IMR-90 (cell line): ENCODE data around the gene ADAMTS14. TPM values are rescaled to one million over a fixed set of nuclear protein-coding genes. Genes with fewer than 3 reads are reported as not detected.

Experiments used
- ATAC-seq: fragments of 200-7000 bp; cut with Tn5 transposase; 2 replicates; pipeline ENCODE4 v1.9.1; 2020; ENCODE audit warnings: low read depth, mild to moderate bottlenecking, moderate library complexity
- BruUV-seq: library from RNA; stranded (reverse); fragments of 400-500 nt; replicated peaks from 2 replicates; lab custom pipeline; 2021; lab: Mats Ljungman, UMichigan
- CTCF ChIA-PET: fragments of 300-600 bp; formaldehyde crosslinking; extraction: SDS; loops from one replicate; lab custom pipeline; 2021; ENCODE audit warnings: antibody characterized with exemption; lab: Yijun Ruan, JAX
- POLR2A ChIA-PET: fragments of 300-600 bp; sonication (Branson Sonifier 250); formaldehyde crosslinking; loops from one replicate; lab custom pipeline; 2022; ENCODE audit warnings: antibody characterized with exemption; ENCODE audit not compliant: unreplicated experiment; lab: Charles Lee
- DNase-seq: peaks from one replicate; pipeline ENCODE4 v3.0.0; 2013
- H2AFZ ChIP-seq: replicated peaks from 2 replicates; pipeline ENCODE3; 2013; ENCODE audit warnings: low read length, mild to moderate bottlenecking; ENCODE audit not compliant: poor library complexity
- H2AK5ac ChIP-seq: 2 replicates; pipeline ENCODE4 v1.6.1; 2013; ENCODE audit warnings: low read depth, low read length, inconsistent platforms
- H2AK9ac ChIP-seq: replicated peaks from 2 replicates; pipeline ENCODE3; 2013; ENCODE audit warnings: mild to moderate bottlenecking, low read depth, low read length, moderate library complexity; ENCODE audit not compliant: poor library complexity
- H2BK120ac ChIP-seq: 2 replicates; pipeline ENCODE4 v1.6.1; 2013; ENCODE audit warnings: low read depth, low read length, inconsistent platforms
- H2BK15ac ChIP-seq: 3 replicates; pipeline ENCODE4 v1.6.1; 2013; ENCODE audit warnings: low read depth, low read length, inconsistent platforms
- H2BK20ac ChIP-seq: 2 replicates; pipeline ENCODE4 v1.6.1; 2013; ENCODE audit warnings: low read depth, mild to moderate bottlenecking, inconsistent platforms, low read length, moderate library complexity
- H2BK5ac ChIP-seq: 2 replicates; pipeline ENCODE4 v1.6.1; 2013; ENCODE audit warnings: mild to moderate bottlenecking, low read depth, low read length, inconsistent platforms; ENCODE audit not compliant: poor library complexity, severe bottlenecking
- H3K14ac ChIP-seq: replicated peaks from 2 replicates; pipeline ENCODE4 v1.6.1; 2013; ENCODE audit warnings: low read depth, low read length, inconsistent platforms
- H3K18ac ChIP-seq: 2 replicates; pipeline ENCODE4 v1.6.1; 2013; ENCODE audit warnings: low read depth, low read length, control low read depth
- H3K23ac ChIP-seq: 2 replicates; pipeline ENCODE4 v1.6.1; 2013; ENCODE audit warnings: low read depth, low read length, inconsistent platforms
- H3K27ac ChIP-seq: 2 replicates; pipeline ENCODE4 v1.5.1; 2013; ENCODE audit warnings: mild to moderate bottlenecking, control low read depth, low read length; ENCODE audit not compliant: insufficient read depth
- H3K27me3 ChIP-seq: 2 replicates; pipeline ENCODE4 v1.6.1; 2013; ENCODE audit warnings: low read length; ENCODE audit not compliant: control insufficient read depth, insufficient read depth
- H3K36me3 ChIP-seq: 2 replicates; pipeline ENCODE4 v1.6.1; 2013; ENCODE audit warnings: low read length, mixed read lengths; ENCODE audit not compliant: control insufficient read depth, insufficient read depth
- H3K4ac ChIP-seq: 2 replicates; pipeline ENCODE4 v1.6.1; 2013; ENCODE audit warnings: low read depth, low read length, inconsistent platforms
- H3K4me1 ChIP-seq: 2 replicates; pipeline ENCODE4 v1.6.1; 2013; ENCODE audit warnings: low read length, mixed read lengths; ENCODE audit not compliant: control insufficient read depth, insufficient read depth
- H3K4me2 ChIP-seq: 2 replicates; pipeline ENCODE4 v1.6.1; 2013; ENCODE audit warnings: low read depth, mild to moderate bottlenecking, control low read depth, low read length, moderate library complexity
- H3K4me3 ChIP-seq: 2 replicates; pipeline ENCODE4 v1.5.1; 2013; ENCODE audit warnings: low read depth, mild to moderate bottlenecking, control low read depth, low read length, moderate library complexity; ENCODE audit not compliant: insufficient read depth
- H3K56ac ChIP-seq: 2 replicates; pipeline ENCODE4 v1.6.1; 2013; ENCODE audit warnings: low read length, inconsistent platforms; ENCODE audit not compliant: insufficient read depth; ENCODE audit errors: extremely low read depth
- H3K79me1 ChIP-seq, 2 experiments: 2 replicates each; pipeline ENCODE4 v1.6.1; 2013; ENCODE audit warnings: low read length in 2 of 2, inconsistent platforms in 1 of 2, low read depth in 1 of 2
- H3K9ac ChIP-seq: 2 replicates; pipeline ENCODE4 v1.6.1; 2013; ENCODE audit warnings: low read depth, low read length, control low read depth
- H3K9me1 ChIP-seq: 2 replicates; pipeline ENCODE4 v1.6.1; 2013; ENCODE audit warnings: low read length, inconsistent platforms; ENCODE audit not compliant: insufficient read depth
- H3K9me3 ChIP-seq: 2 replicates; pipeline ENCODE4 v1.6.1; 2013; ENCODE audit warnings: low read length; ENCODE audit not compliant: control insufficient read depth, insufficient read depth
- H4K20me1 ChIP-seq: 2 replicates; pipeline ENCODE4 v1.6.1; 2013; ENCODE audit warnings: low read length, inconsistent platforms; ENCODE audit not compliant: insufficient read depth
- H4K5ac ChIP-seq: 2 replicates; pipeline ENCODE4 v1.6.1; 2013; ENCODE audit warnings: mild to moderate bottlenecking, low read depth, low read length, control low read depth
- H4K8ac ChIP-seq, 2 experiments: 2 replicates each; pipeline ENCODE4 v1.6.1; 2013; ENCODE audit warnings: low read depth in 2 of 2, low read length in 2 of 2, control low read depth in 1 of 2, inconsistent platforms in 1 of 2
- H4K91ac ChIP-seq: 2 replicates; pipeline ENCODE4 v1.6.1; 2013; ENCODE audit warnings: low read depth, low read length, inconsistent platforms; ENCODE audit not compliant: insufficient read depth
- BHLHE40 ChIP-seq: fragments of 150-350 bp; IDR thresholded peaks from 2 replicates; pipeline ENCODE4 v1.6.1; 2016; ENCODE audit warnings: mild to moderate bottlenecking, low read depth, low read length
- CEBPB ChIP-seq: IDR thresholded peaks from 2 replicates; pipeline ENCODE4 v1.6.1; 2012; ENCODE audit warnings: low read depth, low read length, improper control_type of control experiment
- CHD1 ChIP-seq: IDR thresholded peaks from 2 replicates; pipeline ENCODE4 v1.6.1; 2012; ENCODE audit warnings: low read depth, low read length, improper control_type of control experiment
- MAFK ChIP-seq: IDR thresholded peaks from 2 replicates; pipeline ENCODE4 v1.6.1; 2012; ENCODE audit warnings: low read depth, low read length, improper control_type of control experiment
- MAZ ChIP-seq: IDR thresholded peaks from 2 replicates; pipeline ENCODE4 v1.6.1; 2012; ENCODE audit warnings: low read depth, mild to moderate bottlenecking, low read length, improper control_type of control experiment, moderate library complexity, borderline replicate concordance
- MXI1 ChIP-seq: IDR thresholded peaks from 2 replicates; pipeline ENCODE4 v1.6.1; 2012; ENCODE audit warnings: low read depth, mild to moderate bottlenecking, low read length, moderate library complexity, borderline replicate concordance
- NFE2L2 ChIP-seq: fragments of 150-350 bp; IDR thresholded peaks from 2 replicates; pipeline ENCODE4 v1.6.1; 2016; ENCODE audit warnings: low read depth, mild to moderate bottlenecking, low read length
- POLR2A ChIP-seq: IDR thresholded peaks from 2 replicates; pipeline ENCODE4 v1.6.1; 2012; ENCODE audit warnings: mild to moderate bottlenecking, low read depth, low read length
- RAD21 ChIP-seq: IDR thresholded peaks from 2 replicates; pipeline ENCODE4 v1.6.1; 2012; ENCODE audit warnings: low read length, improper control_type of control experiment
- RCOR1 ChIP-seq: IDR thresholded peaks from 2 replicates; pipeline ENCODE4 v1.6.1; 2012; ENCODE audit warnings: mild to moderate bottlenecking, low read length, improper control_type of control experiment; ENCODE audit not compliant: insufficient replicate concordance
- SMC3 ChIP-seq: fragments of 150-350 bp; IDR thresholded peaks from 2 replicates; pipeline ENCODE4 v1.6.1; 2016; ENCODE audit warnings: low read depth, mild to moderate bottlenecking, antibody characterized with exemption, low read length, moderate library complexity
- WGBS, 2 experiments: methylation state at CpG; one replicate each; pipeline versions ENCODE4 v1.1.5 to v1.1.7; 2013; ENCODE audit warnings: missing lambda C conversion rate in 2 of 2; ENCODE audit not compliant: insufficient read length in 1 of 2; ENCODE audit errors: extremely low coverage in 2 of 2; 5-methylcytosine and 5-hydroxymethylcytosine counted together
- dilution Hi-C: fragments of 300-500 bp; cut with HindIII; formaldehyde crosslinking; loops from one replicate; pipeline ENCODE4 v1.14.3; 2018; ENCODE audit warnings: low sequenced_read_pairs; ENCODE audit not compliant: unreplicated experiment
- in situ Hi-C: fragments of 300-500 bp; cut with MboI; formaldehyde crosslinking; loops from 3 replicates; pipeline ENCODE4 v1.14.3; 2019; ENCODE audit warnings: low sequenced_read_pairs, inconsistent platforms, mixed read lengths
- intact Hi-C: fragments of 100-400 bp; cut with micrococcal nuclease; formaldehyde crosslinking; loops from 2 replicates; pipeline ENCODE4 v1.10.0; 2022
- polyA plus RNA-seq, 3 experiments: library from polyadenylated mRNA; depleted of rRNA; stranded (reverse); fragments of >200 nt; gene quantifications; 2 replicates each; pipeline ENCODE4 v1.2.3, GENCODE V29; 2012; ENCODE audit warnings: low replicate concordance in 1 of 3
- total RNA-seq: library from RNA; depleted of rRNA; stranded (reverse); fragments of >200 nt; gene quantifications from 2 replicates; pipeline ENCODE4 v1.2.3, GENCODE V29; 2012
- TF ChIP-seq, protein P1 (sequence below): fragments of 150-350 bp; IDR thresholded peaks from 2 replicates; pipeline ENCODE4 v1.6.1; 2016; ENCODE audit warnings: low read depth, mild to moderate bottlenecking, low read length, moderate library complexity, borderline replicate concordance
- TF ChIP-seq, protein P2 (sequence below): fragments of 150-350 bp; IDR thresholded peaks from 2 replicates; pipeline ENCODE4 v1.6.1; 2017; ENCODE audit warnings: mild to moderate bottlenecking, antibody characterized with exemption, low read length, low read depth

The ADAMTS14 gene
- total and polyA plus RNA-seq, 2 of the 4 experiments (the other 2 are of a cell fraction): under 0.01 to 0.31 TPM

DNA sequence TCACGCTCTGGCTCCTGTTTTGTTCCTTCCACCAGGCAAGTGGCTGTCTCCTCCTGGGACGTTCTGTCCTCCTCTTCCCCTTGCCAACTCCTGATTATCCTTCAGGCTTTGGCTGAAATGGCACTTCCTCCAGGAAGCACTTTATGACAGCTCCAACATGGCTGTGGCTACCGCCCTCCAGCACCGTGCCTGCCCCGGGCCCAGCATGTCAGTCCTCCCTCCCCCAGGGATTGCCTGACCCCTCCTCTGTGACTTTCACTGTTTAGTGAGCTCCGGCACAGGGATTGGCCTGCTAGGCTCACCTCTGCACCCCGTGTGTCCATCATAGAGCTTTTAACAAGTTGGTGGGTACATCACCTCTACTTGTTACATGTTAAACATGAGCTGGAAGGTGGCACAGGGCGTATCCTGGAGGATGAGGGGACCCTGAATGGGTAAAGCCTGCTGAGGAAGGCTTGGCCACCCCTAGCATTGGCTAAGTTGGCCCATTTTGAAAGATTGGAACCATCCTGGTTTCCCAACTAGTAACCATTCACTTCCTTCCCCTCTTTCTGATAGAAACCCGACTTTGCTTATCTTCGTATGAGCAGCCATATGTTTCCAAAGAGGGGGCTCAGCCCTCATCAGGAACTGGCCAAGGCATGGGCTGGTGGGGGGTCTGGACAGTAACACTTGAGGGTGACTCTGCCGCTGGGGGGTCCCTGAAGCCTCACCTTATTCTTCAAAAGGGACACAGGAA lies 10.5 kb upstream of the ADAMTS14 start (continued):
- TF ChIP-seq CEBPB (no peak), MAFK (no peak)

DNA sequence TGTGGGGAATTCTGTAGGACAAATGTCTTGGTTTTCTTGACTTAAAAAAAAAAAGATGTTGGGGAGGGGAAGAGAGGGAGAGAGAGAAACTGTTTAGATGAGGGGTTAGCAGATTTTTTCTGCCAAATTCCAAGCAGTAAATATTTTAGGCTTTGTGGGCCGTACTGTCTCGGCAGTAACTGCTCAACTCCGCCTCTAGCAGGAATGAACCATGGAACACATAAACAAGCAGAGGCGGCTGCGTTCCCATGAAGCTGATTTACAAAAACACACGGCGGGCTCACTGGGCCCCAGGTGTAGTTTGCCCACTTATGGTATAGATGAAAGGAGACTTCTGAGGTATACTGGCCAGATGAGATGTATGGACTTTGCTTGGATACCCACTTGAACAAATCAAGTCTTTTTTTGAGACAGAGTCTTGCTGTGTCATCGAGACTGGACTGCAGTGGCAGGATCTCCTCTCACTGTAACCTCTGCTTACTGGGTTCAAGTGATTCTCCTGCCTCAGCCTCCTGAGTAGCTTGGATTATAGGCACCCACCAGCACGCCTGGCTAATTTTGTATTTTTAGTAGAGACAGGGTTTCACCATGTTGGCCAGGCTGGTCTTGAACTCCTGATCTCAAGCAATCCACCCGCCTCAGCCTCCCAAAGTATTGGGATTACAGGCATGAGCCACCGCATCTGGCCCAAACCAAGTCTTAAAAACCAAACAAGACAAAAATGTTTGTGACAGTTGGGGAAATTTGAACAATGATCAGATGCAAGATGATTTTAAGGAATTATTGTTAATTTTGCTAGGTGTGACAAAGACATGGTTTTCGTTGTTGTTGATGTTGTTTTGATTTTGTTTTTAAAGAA lies 9.7 kb upstream of the ADAMTS14 start:
- ATAC-seq (peak; percentile 65), DNase-seq (peak; percentile 69)
- Histone ChIP-seq H2BK5ac (no peak overlapping the region), H4K8ac (peak overlapping the region in 1 of 2 experiments; percentile 79; a peak in 1 of 4 replicates), H3K36me3 (no peaks in the 10 kb centered on the region), H3K79me1 (no peaks in the 10 kb centered on the region), H4K5ac (peak overlapping the region; percentile 18; the same call in 1 of the 2 replicates), H3K27ac (peak overlapping the region; percentile 72; the same call in 1 of the 2 replicates), H4K91ac (peak overlapping the region; percentile 66), H3K14ac (peak overlapping the region; percentile 57; the same call in 1 of the 2 replicates), H3K4ac (peak overlapping the region; percentile 88), H3K9me3 (0 out of 2 replicates have a peak, but pooled peaks cover 4% of the 10 kb centered on the region), H3K27me3 (no peaks in the 10 kb centered on the region), H3K9me1 (peaks cover 17% of the 10 kb centered on the region), H2BK15ac (peak overlapping the region; percentile 76; the same call in 1 of the 3 replicates), H3K4me1 (peaks cover 19% of the 10 kb centered on the region), H3K23ac (peak overlapping the region; percentile 44; the same call in 1 of the 2 replicates), H3K56ac (no peak overlapping the region), H2AK5ac (no peak overlapping the region), H3K9ac (no peak overlapping the region), H2BK120ac (peak overlapping the region; percentile 80), H4K20me1 (no peaks in the 10 kb centered on the region), H2AFZ (peak overlapping the region; percentile 77), H3K4me2 (peak overlapping the region; percentile 14; the same call in 1 of the 2 replicates), H2BK20ac (peak overlapping the region; percentile 79), H3K4me3 (no peak overlapping the region), H2AK9ac (no peak overlapping the region), H3K18ac (peak overlapping the region; percentile 35; the same call in 1 of the 2 replicates)
- 45 to 100% methylated on average over 1 to 5 of the region's 12 CpGs for WGBS, 2 experiments
- in situ Hi-C loops (no loop called here), dilution Hi-C loops (no loop called here), intact Hi-C loops (no loop called here)
- CTCF ChIA-PET: no interaction called here
- no TSS peak for BruUV-seq
- POLR2A ChIA-PET: no interaction called here
- no peak for TF ChIP-seq SMC3
- no peak for TF ChIP-seq POLR2A
- no peak for TF ChIP-seq CHD1
- TF ChIP-seq, protein P1, sequence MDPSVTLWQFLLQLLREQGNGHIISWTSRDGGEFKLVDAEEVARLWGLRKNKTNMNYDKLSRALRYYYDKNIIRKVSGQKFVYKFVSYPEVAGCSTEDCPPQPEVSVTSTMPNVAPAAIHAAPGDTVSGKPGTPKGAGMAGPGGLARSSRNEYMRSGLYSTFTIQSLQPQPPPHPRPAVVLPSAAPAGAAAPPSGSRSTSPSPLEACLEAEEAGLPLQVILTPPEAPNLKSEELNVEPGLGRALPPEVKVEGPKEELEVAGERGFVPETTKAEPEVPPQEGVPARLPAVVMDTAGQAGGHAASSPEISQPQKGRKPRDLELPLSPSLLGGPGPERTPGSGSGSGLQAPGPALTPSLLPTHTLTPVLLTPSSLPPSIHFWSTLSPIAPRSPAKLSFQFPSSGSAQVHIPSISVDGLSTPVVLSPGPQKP: no peak
- TF ChIP-seq MAZ: no peak
- no peak for TF ChIP-seq NFE2L2
- no peak for TF ChIP-seq BHLHE40
- TF ChIP-seq, protein P2, sequence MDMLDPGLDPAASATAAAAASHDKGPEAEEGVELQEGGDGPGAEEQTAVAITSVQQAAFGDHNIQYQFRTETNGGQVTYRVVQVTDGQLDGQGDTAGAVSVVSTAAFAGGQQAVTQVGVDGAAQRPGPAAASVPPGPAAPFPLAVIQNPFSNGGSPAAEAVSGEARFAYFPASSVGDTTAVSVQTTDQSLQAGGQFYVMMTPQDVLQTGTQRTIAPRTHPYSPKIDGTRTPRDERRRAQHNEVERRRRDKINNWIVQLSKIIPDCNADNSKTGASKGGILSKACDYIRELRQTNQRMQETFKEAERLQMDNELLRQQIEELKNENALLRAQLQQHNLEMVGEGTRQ: no peak
- TF ChIP-seq RAD21: no peak
- no peak for TF ChIP-seq RCOR1
- no peak for TF ChIP-seq MXI1
